Neuron (in vitro differentiated cells): ENCODE measurements around the gene KHDC4.
"Not testable (repeated sequence)": the region's sequence is repeated elsewhere in the genome, so short reads cannot be mapped to it uniquely, and the experiment has no call there.

ENCODE experiments used
- H2AFZ ChIP-seq: one replicate; pipeline ENCODE4 v1.6.1; 2013; ENCODE audit warnings: low read depth, mild to moderate bottlenecking, inconsistent platforms, low read length, moderate library complexity
- H3K27me3 ChIP-seq: one replicate; pipeline ENCODE4 v1.6.1; 2013; ENCODE audit warnings: low read length; ENCODE audit not compliant: insufficient read depth
- H3K36me3 ChIP-seq: one replicate; pipeline ENCODE4 v1.6.1; 2013; ENCODE audit warnings: low read length; ENCODE audit not compliant: insufficient read depth
- H3K4me1 ChIP-seq: one replicate; pipeline ENCODE4 v1.6.1; 2013; ENCODE audit warnings: low read length; ENCODE audit not compliant: insufficient read depth
- H3K4me3 ChIP-seq: 2 replicates; pipeline ENCODE4 v1.5.1; 2013; ENCODE audit warnings: mild to moderate bottlenecking, low read length, moderate library complexity
- H3K9me3 ChIP-seq: one replicate; pipeline ENCODE4 v1.6.1; 2013; ENCODE audit warnings: low read length

The KHDC4 gene

DNA sequence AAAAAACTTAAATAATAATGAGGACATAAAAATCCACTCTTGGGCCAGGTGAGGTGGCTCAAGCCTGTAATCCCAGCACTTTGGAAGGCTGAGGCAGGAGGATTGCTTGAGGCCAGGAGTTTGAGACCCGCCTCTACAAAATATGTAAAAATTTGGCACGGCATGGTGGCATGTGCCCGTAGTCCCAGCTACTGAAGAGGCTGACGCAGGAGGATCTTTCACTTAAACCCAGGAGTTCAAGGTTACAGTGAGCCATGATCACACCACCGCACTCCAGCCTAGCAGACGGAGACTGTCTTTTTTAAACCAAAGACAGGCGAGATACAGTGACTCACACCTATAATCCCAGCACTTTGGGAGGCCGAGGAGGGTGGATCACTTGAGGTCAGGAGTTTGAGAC is 37.7 kb downstream of the KHDC4 start:
- H3K36me3 ChIP-seq = peaks cover 42% of the 10 kb centered on the region
- H3K27me3 ChIP-seq, H3K4me1 ChIP-seq, H3K9me3 ChIP-seq, H3K4me3 ChIP-seq, H2AFZ ChIP-seq: not testable (repeated sequence)

DNA sequence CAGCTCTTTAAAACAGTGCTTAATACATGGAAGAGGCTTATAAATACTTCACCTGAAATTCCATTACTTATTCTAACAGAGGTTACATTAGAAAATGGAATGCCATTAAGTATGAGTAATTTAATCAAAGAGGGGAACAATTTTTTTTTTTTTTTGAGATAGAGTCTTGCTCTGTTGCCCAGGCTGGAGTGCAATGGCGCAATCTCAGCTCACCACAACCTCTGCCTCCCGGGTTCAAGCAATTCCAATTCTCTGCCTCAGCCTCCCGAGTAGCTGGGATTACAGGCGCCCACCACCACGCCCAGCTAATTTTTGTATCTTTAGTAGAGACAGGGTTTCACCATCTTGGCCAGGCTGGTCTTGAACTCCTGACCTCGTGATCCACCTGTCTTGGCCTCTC is 38.6 kb downstream of the KHDC4 start:
- not testable (repeated sequence) for H3K4me1 ChIP-seq

DNA sequence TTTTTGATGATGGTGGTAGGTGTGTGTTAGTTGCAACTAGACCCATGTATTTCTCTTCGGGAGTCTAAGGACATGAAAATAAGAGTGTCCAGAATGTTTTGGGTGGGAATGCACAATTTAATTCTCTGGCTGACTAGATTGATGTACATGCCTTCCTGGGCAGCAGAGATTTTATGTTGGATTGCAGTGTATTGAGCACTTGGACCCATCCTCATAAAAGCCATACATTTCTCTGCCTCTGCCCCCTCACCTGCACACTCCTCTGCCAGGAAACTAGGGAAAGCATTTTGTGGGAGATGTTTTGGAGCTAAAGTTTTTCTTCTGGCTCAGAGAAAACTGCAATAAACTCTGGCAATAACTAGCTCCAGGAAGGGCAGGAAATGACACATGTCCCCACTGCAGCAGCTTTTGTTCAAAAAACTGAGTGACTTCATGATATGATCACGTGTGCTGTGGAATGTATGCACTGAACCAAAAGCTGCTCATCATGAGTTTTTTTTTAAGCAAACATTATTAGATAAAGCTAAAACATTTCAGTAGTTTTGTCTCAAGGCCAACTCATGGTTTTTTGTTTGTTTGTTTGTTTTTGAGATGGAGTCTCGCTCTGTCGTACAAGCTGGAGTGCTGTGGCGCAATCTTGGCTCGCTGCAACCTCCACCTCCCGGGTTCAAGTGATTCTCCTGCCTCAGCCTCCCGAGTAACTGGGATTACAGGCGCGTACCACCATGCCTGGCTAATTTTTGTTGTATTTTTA is 40.6 kb downstream of the KHDC4 start:
- H3K4me3 ChIP-seq = no peak overlapping the region
- no peaks in the 10 kb centered on the region for H3K9me3 ChIP-seq
- H3K27me3 ChIP-seq = no peaks in the 10 kb centered on the region
- no peak overlapping the region for H2AFZ ChIP-seq
- H3K4me1 ChIP-seq = peaks cover 5% of the 10 kb centered on the region
- H3K36me3 ChIP-seq = peaks cover 17% of the 10 kb centered on the region

More for the DNA sequence above, 38.6 kb downstream of the KHDC4 start:
- H3K4me3 ChIP-seq, H3K9me3 ChIP-seq, H3K27me3 ChIP-seq, H2AFZ ChIP-seq: not testable (repeated sequence)
- peaks cover 36% of the 10 kb centered on the region for H3K36me3 ChIP-seq

DNA sequence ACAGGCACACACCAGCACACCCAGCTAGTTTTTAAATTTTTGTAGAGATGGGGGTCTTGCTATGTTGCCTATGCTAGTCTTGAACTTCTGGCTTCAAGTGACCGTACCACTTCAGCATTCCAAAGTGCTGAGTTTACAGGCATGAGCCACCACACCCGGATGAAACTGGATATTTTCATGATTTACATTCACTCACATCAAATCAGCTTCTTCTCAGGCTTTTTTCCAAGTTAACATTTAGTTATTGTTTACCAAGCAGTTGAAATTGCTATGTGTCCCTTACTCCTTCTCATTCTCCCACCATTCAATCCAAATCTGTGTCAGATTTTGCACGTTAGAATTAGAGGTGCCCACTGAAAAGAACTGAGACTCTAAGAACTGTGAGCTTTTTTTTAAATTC is 41.4 kb downstream of the KHDC4 start:
- H2AFZ ChIP-seq = no peak overlapping the region
- H3K4me1 ChIP-seq = peaks cover 5% of the 10 kb centered on the region
- no peaks in the 10 kb centered on the region for H3K9me3 ChIP-seq
- peaks cover 11% of the 10 kb centered on the region for H3K36me3 ChIP-seq
- no peak overlapping the region for H3K4me3 ChIP-seq
- no peaks in the 10 kb centered on the region for H3K27me3 ChIP-seq

DNA sequence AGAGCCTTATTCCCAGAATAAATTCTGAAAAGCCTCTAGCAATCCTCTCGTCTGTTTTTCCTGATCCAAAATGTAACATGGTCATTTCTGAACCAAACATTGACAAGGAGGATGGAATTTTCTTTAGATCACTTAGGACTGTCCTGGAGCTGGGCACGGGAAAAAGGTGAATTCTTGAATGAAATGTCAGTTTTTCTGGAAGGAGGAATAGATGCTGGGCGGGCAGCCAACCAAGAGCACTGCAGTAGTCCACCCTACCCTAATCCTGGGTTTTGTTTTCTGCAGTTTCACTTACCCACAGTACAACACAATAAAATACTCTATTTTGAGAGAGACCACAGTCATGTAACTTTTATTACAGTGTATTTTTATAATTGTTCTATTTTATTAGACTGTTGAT is 44.0 kb downstream of the KHDC4 start:
- Histone ChIP-seq H3K4me3 (no peak overlapping the region), H3K9me3 (no peaks in the 10 kb centered on the region), H3K36me3 (peaks cover 8% of the 10 kb centered on the region), H2AFZ (no peak overlapping the region), H3K27me3 (no peaks in the 10 kb centered on the region), H3K4me1 (peaks cover 5% of the 10 kb centered on the region)

DNA sequence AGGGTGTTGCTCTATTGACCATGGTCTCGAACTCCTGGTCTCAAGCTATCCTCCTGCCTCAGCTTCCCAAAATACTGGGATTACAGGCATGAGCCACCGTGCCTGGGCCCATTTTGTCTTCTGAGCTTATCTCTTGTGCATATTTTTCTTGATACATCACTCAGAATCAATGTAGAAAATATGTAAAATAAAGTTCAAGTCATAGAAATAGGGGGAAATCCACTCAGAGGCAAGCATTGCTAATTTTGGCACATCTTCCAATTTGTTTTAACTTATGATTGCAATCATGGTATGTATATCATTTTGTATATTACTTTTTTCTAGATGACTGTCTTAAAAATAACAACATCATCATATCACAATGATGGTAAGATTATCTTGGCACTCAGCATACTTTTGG is 44.6 kb downstream of the KHDC4 start:
- no peaks in the 10 kb centered on the region for H3K9me3 ChIP-seq
- H2AFZ ChIP-seq = no peak overlapping the region
- H3K4me1 ChIP-seq = peaks cover 5% of the 10 kb centered on the region
- peaks cover 15% of the 10 kb centered on the region for H3K36me3 ChIP-seq
- H3K27me3 ChIP-seq = no peaks in the 10 kb centered on the region
- H3K4me3 ChIP-seq = no peak overlapping the region

DNA sequence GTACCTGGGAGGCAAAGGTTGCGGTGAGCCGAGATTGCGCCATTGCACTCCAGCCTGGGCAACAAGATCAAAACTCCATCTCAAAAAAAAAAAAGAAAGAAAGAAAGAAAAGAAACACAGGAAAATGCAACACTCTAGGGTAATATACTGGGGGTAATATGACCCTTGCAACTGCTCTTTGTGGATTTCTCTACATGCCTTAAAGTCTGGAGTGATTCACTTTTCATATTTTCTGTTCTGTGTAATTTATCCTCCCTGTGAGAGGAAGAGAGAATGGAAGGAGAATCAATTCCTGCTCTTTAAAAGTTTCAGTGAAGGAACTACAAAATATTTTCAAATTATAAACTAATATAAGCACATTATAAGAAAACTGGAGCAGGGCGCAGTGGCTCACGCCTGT is 45.7 kb downstream of the KHDC4 start:
- no peaks in the 10 kb centered on the region for H3K9me3 ChIP-seq
- H3K36me3 ChIP-seq = peaks cover 24% of the 10 kb centered on the region
- H3K4me3 ChIP-seq = no peak overlapping the region
- H3K27me3 ChIP-seq = no peaks in the 10 kb centered on the region
- H3K4me1 ChIP-seq = peaks cover 2% of the 10 kb centered on the region
- no peak overlapping the region for H2AFZ ChIP-seq

DNA sequence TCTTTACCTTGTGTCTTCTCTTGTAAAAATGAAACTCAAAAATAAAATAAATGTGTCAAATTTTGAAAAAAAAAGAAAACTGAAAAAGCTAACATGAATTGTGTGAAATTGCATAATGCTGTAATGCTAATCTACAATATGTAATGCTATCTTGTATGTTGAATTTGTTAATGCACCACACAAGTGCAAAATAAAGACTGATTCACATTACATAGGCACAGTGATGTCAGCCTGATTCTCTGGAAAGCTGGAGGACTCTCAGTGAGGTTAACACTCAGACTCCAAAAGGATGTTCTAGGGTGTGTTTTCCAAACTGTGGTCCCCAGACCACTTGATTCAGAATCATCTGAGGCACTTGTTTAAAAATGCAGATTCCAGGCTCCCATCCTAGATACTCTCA is 49.2 kb downstream of the KHDC4 start:
- no peaks in the 10 kb centered on the region for H3K4me1 ChIP-seq
- H3K9me3 ChIP-seq = no peaks in the 10 kb centered on the region
- no peaks in the 10 kb centered on the region for H3K27me3 ChIP-seq
- peaks cover 53% of the 10 kb centered on the region for H3K36me3 ChIP-seq
- no peak overlapping the region for H2AFZ ChIP-seq
- H3K4me3 ChIP-seq = no peak overlapping the region

DNA sequence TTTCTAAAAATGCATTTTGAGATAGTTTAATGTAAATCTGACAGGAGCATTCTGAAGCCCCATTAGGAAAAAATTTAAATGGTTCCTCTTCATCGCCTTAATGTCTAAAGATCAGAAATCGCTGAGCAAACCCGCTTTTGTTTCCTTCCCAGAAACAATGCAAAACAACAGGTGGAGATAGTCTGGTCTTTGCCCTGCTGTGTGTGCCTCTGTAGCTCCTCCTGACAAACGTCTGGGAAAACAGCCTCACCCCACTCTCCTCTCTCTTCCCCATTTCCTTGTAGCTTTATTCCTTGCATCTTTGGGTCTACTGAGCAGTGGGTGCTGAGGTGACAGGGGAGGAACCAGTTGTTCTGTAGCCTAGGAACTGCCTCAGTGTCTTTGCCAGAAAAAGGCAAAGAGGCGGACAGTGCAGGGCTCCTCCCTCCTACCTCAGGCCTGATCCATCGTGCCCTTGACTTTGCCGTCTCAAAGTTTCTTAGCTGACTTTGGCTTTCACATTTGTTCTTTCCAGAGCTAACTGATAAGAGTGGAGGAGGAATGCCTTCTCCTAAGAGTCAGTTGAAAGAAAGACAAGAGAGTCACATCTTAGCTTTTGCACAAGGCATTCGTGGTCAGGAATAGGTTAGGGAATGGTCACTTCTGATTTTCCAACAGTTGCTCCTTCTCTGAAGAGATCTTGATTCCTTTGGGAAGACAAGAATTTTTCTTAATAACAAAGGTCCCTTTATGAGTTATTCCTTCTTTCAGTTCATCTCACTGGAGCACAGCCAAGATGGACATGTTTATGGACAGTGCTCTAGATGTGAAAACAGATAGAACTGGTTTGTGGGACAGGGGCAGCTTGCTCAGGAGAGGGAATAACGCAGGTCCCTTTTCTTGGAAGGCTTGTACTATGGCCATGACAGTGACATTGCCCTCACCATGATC is 49.9 kb downstream of the KHDC4 start:
- H3K4me3 ChIP-seq = no peak overlapping the region
- no peaks in the 10 kb centered on the region for H3K4me1 ChIP-seq
- H3K9me3 ChIP-seq = no peaks in the 10 kb centered on the region

DNA sequence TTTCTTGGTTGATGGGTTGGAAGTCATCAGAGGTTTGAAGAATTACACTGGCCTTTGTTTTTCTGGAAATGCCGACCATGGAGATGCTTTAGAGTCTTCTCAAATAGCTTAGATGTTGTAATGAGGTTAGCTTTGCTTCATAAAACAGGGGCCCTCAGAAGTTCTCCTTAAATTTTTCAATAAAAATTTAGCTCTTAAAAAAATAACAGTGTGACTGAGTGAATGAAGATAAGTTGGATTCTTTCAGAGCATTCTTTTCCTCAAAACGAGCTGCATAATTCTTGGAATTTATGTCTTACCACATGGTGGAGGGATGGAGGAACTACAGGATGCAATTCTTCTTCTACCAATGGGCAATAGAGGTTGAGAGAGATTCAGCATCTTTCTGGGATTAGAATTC is 51.4 kb downstream of the KHDC4 start:
- Histone ChIP-seq H3K36me3 (peaks cover 69% of the 10 kb centered on the region), H3K27me3 (no peaks in the 10 kb centered on the region), H3K4me3 (no peak overlapping the region), H3K9me3 (no peaks in the 10 kb centered on the region), H2AFZ (no peak overlapping the region), H3K4me1 (no peaks in the 10 kb centered on the region)

More for the DNA sequence above, 49.9 kb downstream of the KHDC4 start:
- Histone ChIP-seq H3K27me3 (no peaks in the 10 kb centered on the region), H2AFZ (no peak overlapping the region), H3K36me3 (peaks cover 60% of the 10 kb centered on the region)

DNA sequence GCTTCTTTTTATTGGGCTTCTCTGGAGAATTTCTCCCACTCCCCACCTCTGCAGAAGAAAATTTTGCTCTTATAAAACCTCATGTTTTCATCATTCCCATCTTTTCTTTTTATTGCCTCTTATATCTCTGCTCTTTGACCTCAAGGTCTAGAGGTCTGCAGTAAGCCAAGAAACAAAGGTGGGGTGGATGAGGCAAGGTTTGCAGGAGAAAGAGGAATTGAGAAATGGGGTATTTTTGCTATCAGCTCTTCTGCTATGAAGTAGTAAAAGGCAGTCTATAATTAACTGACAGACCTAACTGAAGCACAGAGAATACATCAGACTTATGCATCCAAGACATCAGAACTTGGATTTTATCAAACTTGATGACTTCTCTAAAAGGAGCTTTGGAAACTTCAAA is 52.0 kb downstream of the KHDC4 start:
- Histone ChIP-seq H2AFZ (no peak overlapping the region), H3K27me3 (no peaks in the 10 kb centered on the region), H3K36me3 (peaks cover 69% of the 10 kb centered on the region), H3K9me3 (no peaks in the 10 kb centered on the region), H3K4me3 (no peak overlapping the region), H3K4me1 (no peaks in the 10 kb centered on the region)

DNA sequence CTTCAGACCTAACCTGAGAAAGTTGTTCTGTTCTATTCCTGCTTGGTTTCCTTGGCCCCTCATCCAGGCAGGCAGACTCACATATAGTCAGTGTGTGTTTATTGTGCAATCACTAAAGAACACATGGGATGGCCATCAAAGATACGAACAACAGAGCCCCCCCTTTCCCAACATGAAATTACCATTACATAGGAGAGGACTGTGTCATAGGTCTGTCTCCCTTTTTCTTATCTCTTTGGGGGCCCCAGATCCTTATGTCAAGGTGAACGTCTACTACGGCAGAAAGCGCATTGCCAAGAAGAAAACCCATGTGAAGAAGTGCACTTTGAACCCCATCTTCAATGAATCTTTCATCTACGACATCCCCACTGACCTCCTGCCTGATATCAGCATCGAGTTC is 53.3 kb downstream of the KHDC4 start:
- H3K27me3 ChIP-seq = no peaks in the 10 kb centered on the region
- H2AFZ ChIP-seq = no peak overlapping the region
- H3K9me3 ChIP-seq = no peaks in the 10 kb centered on the region
- no peak overlapping the region for H3K4me3 ChIP-seq
- H3K4me1 ChIP-seq = no peaks in the 10 kb centered on the region
- peaks cover 69% of the 10 kb centered on the region for H3K36me3 ChIP-seq

DNA sequence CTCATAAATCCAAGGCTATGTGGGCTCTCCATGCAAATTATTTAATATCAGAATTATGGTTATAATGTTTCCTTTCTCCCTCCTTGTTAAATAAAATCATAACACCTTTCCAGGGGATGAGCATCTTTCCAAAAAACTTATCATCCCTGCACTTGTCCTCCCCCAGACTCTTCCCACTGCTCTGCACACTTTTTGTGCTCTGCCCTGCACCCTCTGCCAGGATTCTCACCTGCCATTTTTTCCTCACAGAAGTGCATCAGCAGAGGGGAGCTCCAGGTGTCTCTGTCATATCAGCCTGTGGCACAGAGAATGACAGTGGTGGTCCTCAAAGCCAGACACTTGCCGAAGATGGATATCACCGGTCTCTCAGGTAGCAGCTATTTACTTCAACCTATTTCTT is 54.0 kb downstream of the KHDC4 start:
- H3K4me1 ChIP-seq = no peaks in the 10 kb centered on the region
- H3K36me3 ChIP-seq = peaks cover 66% of the 10 kb centered on the region
- no peaks in the 10 kb centered on the region for H3K9me3 ChIP-seq
- no peaks in the 10 kb centered on the region for H3K27me3 ChIP-seq
- no peak overlapping the region for H2AFZ ChIP-seq
- no peak overlapping the region for H3K4me3 ChIP-seq
